Urothelium cell line (cell line): ENCODE results near the gene PCED1B.
"Not testable (repeated sequence)": the region's sequence is repeated elsewhere in the genome, so short reads cannot be mapped to it uniquely, and the experiment has no call there.

Source experiments
- DNase-seq: peaks from one replicate; pipeline ENCODE4 v3.0.0; 2011; ENCODE audit warnings: low spot score, mixed read lengths
- FAIRE-seq: peaks from 2 replicates; lab custom pipeline; 2011; peaks lifted over from hg19 to GRCh38; lab: Jason Lieb, UNC

Gene PCED1B

DNA sequence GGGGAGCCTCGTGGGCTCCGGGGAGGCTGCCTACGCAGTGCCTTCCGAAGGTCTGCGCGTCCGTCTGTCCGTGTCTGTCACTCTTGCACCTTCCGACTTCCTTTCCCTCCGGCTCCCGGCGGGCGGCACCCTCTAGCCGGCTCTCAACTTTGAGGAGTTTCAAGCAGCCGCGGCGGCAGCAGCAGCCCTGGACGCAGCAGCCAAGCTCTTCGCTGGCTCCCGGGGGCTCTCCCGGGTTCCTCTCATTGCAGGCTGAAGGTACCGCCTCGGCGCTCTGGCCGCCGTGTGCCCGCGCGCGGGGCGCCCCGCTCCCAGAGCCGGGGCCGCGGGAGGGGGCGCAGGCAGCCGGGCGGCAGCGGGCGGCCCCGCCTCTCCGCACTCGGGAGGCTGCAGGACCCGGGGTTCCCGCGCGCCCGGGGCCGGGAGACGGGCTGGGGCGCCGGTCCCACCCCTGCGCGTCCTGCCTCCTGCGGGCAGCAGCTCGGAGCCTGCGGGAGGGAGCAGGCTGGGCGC, at the start of gene PCED1B, which contains the start of gene AMIGO2:
Gene PCED1B (plus strand): TSS at position 154 of the 513 bp plus-strand sequence. CDS start 155,443 bp downstream, outside the sequence.
Gene AMIGO2 (minus strand): TSS at position 492 of the 513 bp plus-strand sequence. CDS start 957 bp downstream, outside the sequence.
- DNase-seq, result no peak
- no peak for FAIRE-seq

DNA sequence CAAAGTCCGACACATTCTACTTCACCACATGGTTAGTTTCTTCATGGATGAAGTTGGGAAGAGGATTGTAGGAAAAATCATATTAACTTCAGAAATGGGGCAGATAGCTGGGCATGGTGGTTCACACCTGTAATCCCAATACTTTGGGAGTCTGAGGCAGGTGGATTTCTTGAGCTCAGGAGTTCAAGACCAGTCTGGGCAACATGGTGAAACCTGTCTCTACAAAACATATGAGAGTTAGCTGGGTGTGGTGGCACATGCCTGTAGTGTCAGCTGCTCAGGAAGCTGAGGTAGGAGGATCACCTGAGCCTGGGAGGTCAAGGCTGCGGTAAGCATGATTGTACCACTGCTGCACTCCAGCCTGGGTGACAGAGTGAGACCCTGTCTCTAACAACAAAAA, 49.5 kb upstream of the PCED1B start:
- FAIRE-seq, result no peak
- DNase-seq, result no peak

GRCh38 chr12:47032644-47033043, 46.8 kb upstream of the PCED1B start:
- FAIRE-seq (no peak), DNase-seq (no peak)

DNA sequence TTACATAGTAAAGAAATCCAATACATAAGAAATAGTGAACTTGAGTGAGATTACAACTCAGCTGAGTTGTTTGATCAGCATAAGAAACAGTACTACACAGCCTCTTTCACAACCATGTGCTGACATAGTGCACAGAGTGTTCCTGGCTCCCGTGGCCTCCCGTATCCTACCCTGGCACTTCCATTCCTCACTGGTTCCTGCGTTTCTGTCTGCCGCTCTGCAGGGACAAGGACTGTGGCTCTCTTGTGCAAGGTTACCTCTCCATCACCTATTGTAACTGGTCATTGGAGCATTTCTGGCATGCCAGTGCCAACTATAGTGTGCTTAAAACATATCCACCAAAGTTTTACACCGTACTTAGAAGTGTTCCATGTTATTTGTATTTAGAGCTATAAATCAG, 46.3 kb upstream of the PCED1B start:
- FAIRE-seq, result no peak

DNA sequence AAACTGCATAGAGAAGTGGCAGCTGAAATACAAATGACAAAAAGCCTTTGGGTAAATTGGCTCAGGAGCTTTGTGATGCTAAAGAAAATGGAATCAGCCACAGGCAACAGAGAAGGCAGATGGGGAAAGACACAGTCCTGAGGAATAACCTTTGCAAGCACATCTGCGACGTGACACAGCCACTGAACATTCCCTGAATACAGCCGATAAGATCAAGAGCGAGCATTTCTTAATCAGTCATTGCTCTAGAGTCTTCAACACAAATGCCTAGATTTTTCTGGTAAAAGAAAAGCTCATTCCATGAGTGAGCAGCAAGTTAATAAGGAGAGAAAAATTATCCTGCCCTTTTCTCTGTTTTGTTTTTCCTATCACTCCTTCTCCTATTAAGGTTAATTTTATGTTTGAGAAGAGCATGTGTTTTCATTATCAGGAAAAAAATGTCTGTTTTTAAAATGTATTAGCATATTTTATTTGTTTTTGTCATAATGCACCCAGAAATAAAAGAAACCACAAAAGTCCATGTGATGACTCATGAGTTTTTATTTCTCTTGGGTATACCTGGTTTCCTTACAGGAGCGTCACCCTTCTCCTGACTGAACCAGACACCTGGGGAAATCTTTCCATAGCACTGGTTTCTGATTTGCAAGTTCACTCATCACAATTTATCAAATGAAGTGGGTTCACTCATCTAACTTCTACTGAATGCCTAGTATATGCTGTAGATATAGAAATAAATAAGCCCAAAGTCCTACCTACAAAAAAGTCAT, 45.4 kb upstream of the PCED1B start:
- FAIRE-seq (no peak), DNase-seq (no peak)

More for the DNA sequence above, 46.3 kb upstream of the PCED1B start:
- DNase-seq, result no peak

DNA sequence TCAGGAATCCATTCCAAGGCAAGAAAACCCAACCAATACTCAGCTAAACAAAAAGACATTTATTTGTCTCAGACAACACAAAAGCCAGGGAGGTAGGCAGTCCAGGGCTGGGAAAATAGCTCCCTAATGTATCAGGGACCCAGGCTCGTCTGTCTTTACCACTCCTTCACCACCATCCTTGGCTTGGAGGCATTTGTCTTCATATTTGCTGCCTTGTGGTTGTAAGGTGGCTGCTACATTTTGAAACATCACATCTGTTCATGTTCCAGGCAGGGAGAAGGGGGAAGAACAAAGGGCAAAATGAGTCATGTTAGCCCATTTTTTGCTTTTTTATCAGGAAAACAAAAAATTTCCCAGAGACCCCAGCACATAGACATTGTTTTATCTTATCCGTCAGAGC, 44.8 kb upstream of the PCED1B start:
- DNase-seq (no peak), FAIRE-seq (peak; percentile 17)

DNA sequence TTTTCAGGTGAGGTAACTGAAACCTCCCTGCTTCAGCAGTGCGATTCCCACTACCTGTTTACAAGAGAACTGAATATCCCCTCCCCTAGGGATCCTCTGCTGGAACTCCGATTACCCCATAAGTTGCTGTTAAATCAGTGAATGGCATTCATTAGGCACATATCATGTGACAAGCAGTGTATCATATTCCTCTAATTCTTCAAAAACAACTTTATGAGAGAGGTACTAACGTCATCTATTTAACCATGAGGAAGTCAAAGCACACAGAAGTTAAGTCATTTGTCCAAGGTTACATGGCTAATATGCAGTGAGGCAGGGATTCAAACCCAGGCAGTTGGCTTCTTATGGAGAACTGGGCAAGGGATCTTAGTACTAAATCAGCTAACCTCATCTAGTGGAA, 43.9 kb upstream of the PCED1B start:
- no peak for DNase-seq
- FAIRE-seq, result no peak

DNA sequence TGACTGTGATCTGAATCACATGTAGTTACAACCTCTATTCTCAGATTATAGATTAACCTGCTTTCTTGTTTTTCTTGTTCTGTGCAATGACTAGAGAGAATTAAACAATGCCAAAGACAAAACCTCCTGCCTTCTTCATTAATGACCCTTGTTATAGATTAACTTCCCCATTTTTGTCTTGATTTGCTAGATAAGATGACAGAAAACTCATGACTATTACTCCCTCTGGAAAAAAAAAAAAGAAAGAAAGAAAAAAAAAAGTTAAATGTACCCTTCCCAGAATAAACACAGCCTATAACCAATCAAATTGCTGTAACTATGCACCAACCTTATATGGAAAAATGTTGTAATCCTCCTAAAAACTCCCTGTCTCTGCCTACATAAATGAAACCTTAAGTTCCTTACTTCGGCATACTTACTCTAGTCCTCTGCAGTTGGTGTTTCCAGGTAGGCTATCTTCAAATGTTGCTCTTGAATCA, 41.1 kb upstream of the PCED1B start:
- FAIRE-seq (no peak), DNase-seq (no peak)

DNA sequence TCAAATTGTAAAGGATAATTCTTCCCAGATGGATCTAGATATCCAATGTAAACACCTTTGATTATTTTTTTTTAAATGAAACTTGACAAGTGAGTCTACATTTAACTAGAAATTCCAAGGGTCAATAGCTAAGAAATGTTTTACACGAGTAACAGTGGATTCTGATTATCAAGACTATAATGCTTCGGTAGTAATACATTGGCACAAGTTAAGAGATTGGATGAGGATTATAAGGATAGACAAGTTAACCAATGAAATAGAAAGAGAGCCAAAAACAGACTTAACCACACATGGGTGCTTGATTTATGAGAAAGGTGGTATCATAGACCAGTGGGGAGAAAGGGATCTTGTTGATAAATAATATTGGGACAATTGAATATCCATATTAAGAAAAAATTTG, 40.3 kb upstream of the PCED1B start:
- FAIRE-seq, result no peak

GRCh38 chr12:47039756-47040155, 39.7 kb upstream of the PCED1B start:
- no peak for FAIRE-seq
- no peak for DNase-seq

More for the DNA sequence above, 40.3 kb upstream of the PCED1B start:
- DNase-seq, result no peak

- DNase-seq (no peak), FAIRE-seq (no peak)
Observed at GRCh38 chr12:47041327-47041726, 38.1 kb upstream of the PCED1B start.

- FAIRE-seq (no peak), DNase-seq (no peak)
Observed at GRCh38 chr12:47048541-47048940, 30.9 kb upstream of the PCED1B start.

DNA sequence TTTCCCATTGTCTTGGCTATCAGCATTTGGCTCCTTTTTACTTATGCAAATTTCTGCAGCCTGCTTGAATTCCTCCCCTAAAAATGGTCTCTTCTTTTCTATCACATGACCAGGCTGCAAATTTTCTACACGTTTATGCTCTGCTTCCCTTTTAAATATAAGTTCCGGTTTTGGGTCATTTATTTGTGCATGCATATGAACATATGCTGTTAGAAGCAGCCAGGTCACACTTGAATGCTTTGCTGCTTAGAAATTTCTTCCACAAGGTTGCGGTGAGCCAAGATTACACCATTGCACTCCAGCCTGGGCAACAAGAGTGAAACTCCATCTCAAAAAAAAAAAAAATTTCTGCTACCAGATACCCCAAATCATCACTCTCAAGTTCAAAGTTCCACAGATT, 28.1 kb upstream of the PCED1B start:
- not testable (repeated sequence) for FAIRE-seq, DNase-seq

GRCh38 chr12:47052274-47052673, 27.1 kb upstream of the PCED1B start:
- no peak for FAIRE-seq

GRCh38 chr12:47053961-47054360, 25.5 kb upstream of the PCED1B start:
- no peak for DNase-seq
- FAIRE-seq, result no peak

More at GRCh38 chr12:47052274-47052673, 27.1 kb upstream of the PCED1B start:
- DNase-seq, result no peak

DNA sequence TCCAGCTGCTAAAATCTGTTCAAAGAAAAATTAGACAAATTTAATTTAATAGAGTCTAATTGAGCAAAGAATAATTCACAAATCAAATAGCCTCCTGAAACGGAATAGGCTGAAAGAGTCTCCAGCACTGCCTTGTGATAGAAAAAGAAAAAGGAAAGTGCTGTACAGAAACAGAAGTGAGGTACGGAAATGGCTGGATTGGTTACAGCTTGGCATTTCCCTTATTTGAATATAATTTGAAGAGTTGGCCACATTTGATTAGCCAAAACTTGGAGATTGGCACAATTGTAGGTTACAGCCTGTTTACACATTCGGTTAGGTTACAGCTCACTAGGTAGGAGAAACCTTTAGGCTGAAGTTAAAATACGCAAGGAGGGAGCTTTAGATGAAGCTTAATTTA, 24.8 kb upstream of the PCED1B start:
- no peak for FAIRE-seq
- DNase-seq, result no peak

DNA sequence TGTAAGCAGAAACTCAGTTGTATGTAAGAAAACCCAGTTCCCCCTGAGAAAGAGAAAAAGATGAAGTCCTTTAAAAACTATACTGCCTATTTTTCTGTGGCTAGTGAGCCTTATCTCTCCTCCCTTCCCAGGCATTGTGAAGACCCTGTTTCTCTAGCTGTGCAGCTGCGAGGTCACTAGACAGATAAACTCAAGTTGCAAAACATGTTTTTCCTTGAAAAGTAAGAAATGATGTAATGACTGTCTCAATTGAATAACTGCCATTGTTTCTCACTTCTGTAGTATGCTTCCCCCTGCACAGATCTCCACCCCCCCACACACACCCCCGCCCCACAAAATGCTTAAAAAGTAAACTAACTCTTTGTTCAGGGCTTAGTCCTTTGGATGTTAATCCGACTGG, 23.6 kb upstream of the PCED1B start:
- not testable (repeated sequence) for DNase-seq, FAIRE-seq

DNA sequence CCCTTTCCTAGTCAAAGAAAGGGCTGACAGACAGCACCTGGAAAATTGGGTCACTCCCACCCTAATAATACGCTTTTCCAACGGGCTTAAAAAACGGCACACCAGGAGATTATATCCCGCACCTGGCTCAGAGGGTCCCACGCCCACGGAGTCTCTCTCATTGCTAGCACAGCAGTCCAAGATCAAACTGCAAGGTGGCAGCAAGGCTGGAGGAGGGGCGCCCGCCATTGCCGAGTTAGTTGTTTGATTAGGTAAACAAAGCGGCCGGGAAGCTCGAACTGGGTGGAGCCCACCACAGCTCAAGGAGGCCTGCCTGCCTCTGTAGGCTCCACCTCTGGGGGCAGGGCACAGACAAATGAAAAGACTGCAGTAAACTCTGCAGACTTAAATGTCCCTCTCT, 22.5 kb upstream of the PCED1B start:
- not testable (repeated sequence) for DNase-seq, FAIRE-seq

DNA sequence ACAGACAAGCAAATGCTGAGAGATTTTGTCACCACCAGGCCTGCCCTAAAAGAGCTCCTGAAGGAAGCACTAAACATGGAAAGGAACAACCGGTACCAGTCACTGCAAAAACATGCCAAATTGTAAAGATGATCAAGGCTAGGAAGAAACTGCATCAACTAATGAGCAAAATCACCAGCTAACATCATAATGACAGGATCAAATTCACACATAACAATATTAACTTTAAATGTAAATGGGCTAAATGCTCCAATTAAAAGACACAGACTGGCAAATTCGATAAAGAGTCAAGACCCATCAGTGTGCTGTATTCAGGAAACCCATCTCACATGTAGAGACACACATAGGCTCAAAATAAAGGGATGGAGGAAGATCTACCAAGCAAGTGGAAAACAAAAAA, 20.8 kb upstream of the PCED1B start:
- FAIRE-seq, DNase-seq: not testable (repeated sequence)

DNA sequence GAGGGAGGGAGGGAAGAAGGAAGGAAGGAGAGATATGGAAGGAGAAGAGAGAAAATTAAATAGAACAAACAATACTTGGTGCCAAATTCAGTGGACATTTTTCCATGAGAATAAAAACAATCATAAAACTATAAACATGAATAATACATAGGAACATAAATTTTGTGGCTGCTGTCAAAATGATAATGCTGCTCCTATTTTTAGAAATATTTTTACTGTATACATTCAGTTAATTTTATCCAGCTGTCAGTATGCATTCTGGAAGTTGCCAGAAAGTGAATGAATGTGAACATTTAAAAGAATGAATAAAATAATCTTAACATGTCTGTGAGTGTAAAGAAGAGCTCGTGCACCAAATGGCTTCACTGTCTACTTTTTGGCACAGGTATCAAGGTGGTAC, 13.9 kb upstream of the PCED1B start:
- DNase-seq, result no peak
- no peak for FAIRE-seq

DNA sequence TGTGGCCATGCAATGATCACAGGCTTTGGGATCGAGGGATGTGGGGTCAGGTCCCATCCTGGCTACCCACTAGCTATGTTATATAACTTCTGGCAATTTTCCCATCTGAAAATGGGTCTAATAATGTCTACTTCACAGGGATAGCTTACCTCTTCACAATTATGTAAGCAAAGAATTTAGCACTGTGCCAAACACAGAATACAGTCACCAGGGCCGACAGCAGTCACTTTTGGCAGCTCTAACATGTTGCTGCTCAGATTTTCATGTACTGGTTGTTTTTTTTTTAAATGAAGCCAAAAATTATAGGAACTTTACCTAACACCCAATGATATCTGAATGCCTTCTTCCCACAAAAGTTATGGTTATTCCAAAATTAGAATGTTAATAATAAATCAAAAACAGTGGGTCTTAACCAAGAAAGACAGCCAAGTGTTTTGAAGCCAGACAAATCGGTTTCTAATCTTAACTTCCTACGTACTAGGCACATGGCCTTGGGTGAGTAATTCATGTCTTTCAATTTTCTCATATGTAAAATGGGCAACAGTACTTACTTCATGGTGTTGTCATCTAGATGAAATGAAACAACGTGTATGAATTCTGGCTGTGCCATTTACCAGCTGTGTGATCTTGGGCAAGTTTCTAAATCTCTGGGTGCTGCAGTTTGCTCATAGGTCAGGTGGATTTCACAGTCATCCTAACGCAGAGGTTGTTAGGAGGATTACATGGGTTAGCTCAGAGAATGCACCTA, 13.0 kb upstream of the PCED1B start:
- FAIRE-seq (no peak), DNase-seq (no peak)
